ENCODE measurements around the gene FAM168A. TPM values are rescaled to one million over a fixed set of nuclear protein-coding genes. Genes with fewer than 3 reads are reported as not detected.

The FAM168A gene
- total RNA-seq, 1 donor from 2014 or later = 50.8 TPM

- H3K4me1 Mint-ChIP-seq (ENCODE audit: low read depth) = peaks cover 10% of the 10 kb centered on the region
- TF ChIP-seq, protein P1, sequence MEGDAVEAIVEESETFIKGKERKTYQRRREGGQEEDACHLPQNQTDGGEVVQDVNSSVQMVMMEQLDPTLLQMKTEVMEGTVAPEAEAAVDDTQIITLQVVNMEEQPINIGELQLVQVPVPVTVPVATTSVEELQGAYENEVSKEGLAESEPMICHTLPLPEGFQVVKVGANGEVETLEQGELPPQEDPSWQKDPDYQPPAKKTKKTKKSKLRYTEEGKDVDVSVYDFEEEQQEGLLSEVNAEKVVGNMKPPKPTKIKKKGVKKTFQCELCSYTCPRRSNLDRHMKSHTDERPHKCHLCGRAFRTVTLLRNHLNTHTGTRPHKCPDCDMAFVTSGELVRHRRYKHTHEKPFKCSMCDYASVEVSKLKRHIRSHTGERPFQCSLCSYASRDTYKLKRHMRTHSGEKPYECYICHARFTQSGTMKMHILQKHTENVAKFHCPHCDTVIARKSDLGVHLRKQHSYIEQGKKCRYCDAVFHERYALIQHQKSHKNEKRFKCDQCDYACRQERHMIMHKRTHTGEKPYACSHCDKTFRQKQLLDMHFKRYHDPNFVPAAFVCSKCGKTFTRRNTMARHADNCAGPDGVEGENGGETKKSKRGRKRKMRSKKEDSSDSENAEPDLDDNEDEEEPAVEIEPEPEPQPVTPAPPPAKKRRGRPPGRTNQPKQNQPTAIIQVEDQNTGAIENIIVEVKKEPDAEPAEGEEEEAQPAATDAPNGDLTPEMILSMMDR (IDR thresholded peaks at IDR 0.05; ENCODE audit: unreplicated experiment) = no peak
- no peaks in the 10 kb centered on the region for H3K9me3 Mint-ChIP-seq (ENCODE audit: low read depth)
- H3K27ac Mint-ChIP-seq = no peak overlapping the region
- peaks cover 6% of the 10 kb centered on the region for H3K36me3 Mint-ChIP-seq (ENCODE audit: insufficient read depth)
- H3K4me3 Mint-ChIP-seq (ENCODE audit: low read depth) = no peak overlapping the region
- H3K27me3 Mint-ChIP-seq = no peaks in the 10 kb centered on the region
- DNase-seq (ENCODE audit: low spot score, unreplicated experiment) = no peak
Observed at GRCh38 chr11:73566977-73567755, 30.7 kb downstream of the FAM168A start.

DNA sequence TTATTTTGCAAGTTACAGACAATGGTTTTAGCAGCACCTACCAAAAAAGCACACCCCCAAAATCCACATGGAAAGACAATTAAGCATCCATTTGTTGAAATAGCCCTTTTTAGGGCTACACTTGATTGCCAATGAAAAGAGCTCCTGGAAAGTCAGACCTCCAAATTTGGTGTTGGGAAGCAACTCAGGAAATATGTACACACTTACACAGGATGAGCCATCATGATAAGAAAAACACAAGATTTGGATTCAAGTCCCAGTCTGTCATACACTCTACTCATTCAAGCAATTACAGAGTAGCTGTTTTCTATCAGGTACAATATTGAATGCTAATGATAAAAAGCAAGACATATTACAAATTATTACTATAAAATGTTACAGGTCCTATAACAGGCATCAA, 31.5 kb downstream of the FAM168A start:
- no peak for DNase-seq (ENCODE audit: low spot score, unreplicated experiment)
- TF ChIP-seq, protein P1 (IDR thresholded peaks at IDR 0.05; ENCODE audit: unreplicated experiment) = no peak
- Mint-ChIP-seq H3K27ac (no peak overlapping the region), H3K36me3 (ENCODE audit: insufficient read depth) (peaks cover 6% of the 10 kb centered on the region), H3K4me3 (ENCODE audit: low read depth) (no peak overlapping the region), H3K27me3 (no peaks in the 10 kb centered on the region), H3K4me1 (ENCODE audit: low read depth) (peaks cover 10% of the 10 kb centered on the region), H3K9me3 (ENCODE audit: low read depth) (no peaks in the 10 kb centered on the region)

DNA sequence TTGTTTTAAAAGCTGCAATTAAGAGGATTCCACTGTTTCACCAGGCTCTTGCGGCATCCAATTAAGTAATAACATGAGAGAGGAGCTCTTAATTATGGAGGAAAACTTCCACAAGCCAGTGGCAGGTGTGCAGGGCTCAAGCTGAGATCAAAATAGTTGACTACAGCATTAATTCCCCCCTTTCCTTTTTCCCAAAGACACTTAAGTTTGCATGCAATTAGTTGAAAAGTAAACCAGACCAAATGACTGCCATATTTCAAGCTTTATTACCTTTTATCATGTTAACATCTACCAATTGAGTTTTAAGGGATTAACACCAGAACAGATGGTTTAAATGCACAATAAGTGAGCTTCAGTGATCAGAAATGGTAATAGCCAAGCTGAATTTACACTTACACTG, 32.1 kb downstream of the FAM168A start:
- no peaks in the 10 kb centered on the region for H3K27me3 Mint-ChIP-seq

DNA sequence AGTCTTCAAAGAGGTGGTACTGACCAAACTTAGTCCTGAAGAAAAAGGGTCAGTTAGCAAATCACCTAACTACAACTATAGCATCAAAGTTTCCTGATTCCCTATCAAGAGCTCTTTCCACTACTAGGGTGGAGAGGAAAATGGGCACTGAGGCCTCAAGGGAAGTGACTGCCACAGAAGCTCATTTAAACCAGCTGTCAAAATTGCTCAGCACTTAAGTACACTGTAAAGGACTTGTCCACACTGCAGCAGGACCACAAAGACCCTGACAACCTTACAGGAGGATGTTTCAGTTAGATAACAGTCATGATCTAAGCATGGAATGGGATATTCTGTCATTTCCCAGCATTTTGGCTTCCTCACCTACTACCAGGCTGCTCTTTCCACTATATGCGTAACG, 33.0 kb downstream of the FAM168A start:
- no peak for DNase-seq (ENCODE audit: low spot score, unreplicated experiment)
- H3K4me3 Mint-ChIP-seq (ENCODE audit: low read depth) = no peak overlapping the region
- no peaks in the 10 kb centered on the region for H3K27me3 Mint-ChIP-seq
- H3K36me3 Mint-ChIP-seq (ENCODE audit: insufficient read depth) = peaks cover 4% of the 10 kb centered on the region
- TF ChIP-seq, protein P1 (IDR thresholded peaks at IDR 0.05; ENCODE audit: unreplicated experiment) = no peak
- H3K4me1 Mint-ChIP-seq (ENCODE audit: low read depth) = peaks cover 10% of the 10 kb centered on the region
- H3K9me3 Mint-ChIP-seq (ENCODE audit: low read depth) = no peaks in the 10 kb centered on the region
- no peak overlapping the region for H3K27ac Mint-ChIP-seq

More for the DNA sequence above, 32.1 kb downstream of the FAM168A start:
- H3K27ac Mint-ChIP-seq = no peak overlapping the region
- peaks cover 10% of the 10 kb centered on the region for H3K4me1 Mint-ChIP-seq (ENCODE audit: low read depth)
- no peak for DNase-seq (ENCODE audit: low spot score, unreplicated experiment)
- H3K9me3 Mint-ChIP-seq (ENCODE audit: low read depth) = no peaks in the 10 kb centered on the region
- TF ChIP-seq, protein P1 (IDR thresholded peaks at IDR 0.05; ENCODE audit: unreplicated experiment) = no peak
- no peak overlapping the region for H3K4me3 Mint-ChIP-seq (ENCODE audit: low read depth)
- peaks cover 5% of the 10 kb centered on the region for H3K36me3 Mint-ChIP-seq (ENCODE audit: insufficient read depth)

- no peaks in the 10 kb centered on the region for H3K27me3 Mint-ChIP-seq
- peaks cover 10% of the 10 kb centered on the region for H3K4me1 Mint-ChIP-seq (ENCODE audit: low read depth)
- DNase-seq (ENCODE audit: low spot score, unreplicated experiment) = no peak
- H3K36me3 Mint-ChIP-seq (ENCODE audit: insufficient read depth) = peaks cover 4% of the 10 kb centered on the region
- no peak overlapping the region for H3K4me3 Mint-ChIP-seq (ENCODE audit: low read depth)
- TF ChIP-seq, protein P1 (IDR thresholded peaks at IDR 0.05; ENCODE audit: unreplicated experiment) = no peak
- H3K27ac Mint-ChIP-seq = no peak overlapping the region
- H3K9me3 Mint-ChIP-seq (ENCODE audit: low read depth) = no peaks in the 10 kb centered on the region
Observed at GRCh38 chr11:73563539-73564200, 34.2 kb downstream of the FAM168A start.
